ENCODE results near the gene CHAF1A. TPM values are rescaled to one million over a fixed set of nuclear protein-coding genes. Genes with fewer than 3 reads are reported as not detected.
A peak's percentile ranks its signal among the peaks of the same experiment; 100 is the strongest.

CHAF1A gene
- total and polyA plus RNA-seq, 2 donors, result 7.0 to 9.0 TPM

DNA sequence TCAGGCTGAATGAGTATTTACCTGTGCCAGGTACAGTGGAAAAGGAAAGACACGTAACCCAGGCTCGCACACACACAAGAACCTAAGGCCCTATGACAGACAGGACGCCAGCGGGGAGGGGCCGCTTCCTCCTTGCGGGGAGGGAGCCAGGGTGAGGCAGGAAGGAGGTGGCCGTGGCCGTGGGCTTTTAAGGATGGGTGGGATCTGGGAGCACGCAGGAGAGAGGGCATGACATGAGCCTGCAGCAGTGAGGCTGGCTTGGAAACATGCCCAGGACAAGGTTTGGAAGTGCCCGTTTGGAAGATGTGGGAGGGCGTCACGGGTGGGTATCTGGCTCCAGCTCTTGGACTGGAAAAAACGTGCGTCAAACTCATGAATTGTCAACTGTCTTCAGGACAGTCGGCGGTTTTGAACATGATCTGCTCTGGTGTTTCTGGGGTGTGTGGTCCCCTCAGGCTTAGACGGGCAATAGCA, 22.1 kb upstream of the CHAF1A start:
- no peak for DNase-seq (ENCODE audit: extremely low spot score)
- H3K4me1 ChIP-seq (ENCODE audit: insufficient read depth), result no peaks in the 10 kb centered on the region
- peak overlapping the region; percentile 33 for H3K27ac ChIP-seq (ENCODE audit: low read depth)
- H3K4me3 ChIP-seq (ENCODE audit: low read depth, low read length), result no peak overlapping the region
- H3K36me3 ChIP-seq (ENCODE audit: insufficient read depth), result no peaks in the 10 kb centered on the region
- WGBS, result 46% methylated on average over 17 of the region's 17 CpGs

DNA sequence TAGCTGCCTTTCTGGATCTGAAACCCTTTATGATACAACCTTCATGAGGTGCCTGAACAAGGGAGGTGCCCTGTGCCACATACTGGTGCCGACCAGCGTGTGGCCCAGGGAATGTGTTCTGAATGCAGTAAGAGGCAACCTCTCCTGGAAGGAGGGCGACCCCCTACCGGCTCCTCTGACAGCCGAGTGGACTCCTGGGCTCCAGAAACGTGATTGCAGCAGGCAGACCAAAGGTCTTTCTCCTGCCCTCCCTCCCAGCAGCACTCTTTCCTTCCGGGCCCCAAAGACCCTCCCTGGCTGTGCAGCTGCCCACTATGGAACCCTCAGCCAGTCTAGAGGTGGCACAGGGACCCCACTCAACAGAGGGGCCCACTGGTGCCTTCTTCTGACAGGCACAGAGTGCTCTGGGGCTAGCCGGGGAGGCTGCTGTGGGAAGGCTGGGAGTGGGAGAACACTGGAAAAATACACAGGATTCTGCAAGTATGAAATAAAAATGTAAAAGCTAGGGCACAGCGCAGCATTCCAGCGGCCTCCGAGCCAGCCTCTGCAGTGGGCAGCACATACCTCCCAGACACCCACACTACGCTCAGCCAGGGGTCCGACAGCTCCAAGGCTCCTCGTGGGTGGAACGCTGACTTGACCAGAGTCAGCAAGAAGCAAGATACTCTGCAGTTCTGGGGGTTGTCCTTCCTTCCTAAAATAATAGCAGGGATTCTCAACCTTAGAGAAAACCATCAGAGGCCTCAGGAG, 17.0 kb upstream of the CHAF1A start:
- Histone ChIP-seq H3K4me3 (ENCODE audit: low read depth, low read length) (no peak overlapping the region), H3K27ac (ENCODE audit: low read depth) (no peak overlapping the region), H3K4me1 (ENCODE audit: insufficient read depth) (peaks cover 5% of the 10 kb centered on the region), H3K36me3 (ENCODE audit: insufficient read depth) (no peaks in the 10 kb centered on the region)
- 88% methylated on average over 15 of the region's 15 CpGs for WGBS
- DNase-seq (ENCODE audit: extremely low spot score), result no peak

DNA sequence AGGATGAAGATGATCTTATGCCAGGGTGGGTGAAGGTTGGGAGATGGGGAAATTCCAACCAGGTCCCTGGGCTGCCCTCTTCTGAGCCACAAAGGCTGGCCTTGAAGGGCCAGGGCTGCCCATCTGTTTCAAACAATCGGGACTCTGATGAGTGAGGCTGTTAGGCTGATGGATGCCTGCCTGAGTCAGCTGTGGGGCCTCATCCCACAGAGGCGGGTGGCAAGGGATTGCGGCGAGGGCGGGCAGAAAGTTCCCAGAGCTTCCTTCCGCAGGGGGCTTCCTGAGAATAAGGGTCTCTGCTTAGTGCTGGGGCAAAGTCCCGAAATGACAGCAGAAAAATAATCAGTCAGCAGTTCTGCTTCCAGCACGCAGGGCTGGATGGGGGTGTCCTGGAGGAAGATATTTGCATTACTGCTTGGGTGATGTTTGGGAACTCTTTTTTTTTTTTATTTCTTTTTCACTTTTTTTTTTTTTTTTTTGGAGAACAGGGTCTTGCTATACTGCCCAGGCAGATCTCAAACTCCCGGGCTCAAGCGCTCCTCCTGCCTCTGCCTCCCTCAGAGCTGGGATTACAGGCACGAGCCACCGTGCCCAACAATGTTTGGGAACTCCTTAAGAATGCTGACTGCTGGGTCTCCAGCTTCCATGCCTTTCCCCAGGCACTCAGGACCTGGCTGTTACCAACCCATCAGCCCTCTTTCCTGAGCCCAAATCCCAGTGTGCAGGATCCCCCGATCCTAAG, 16.2 kb upstream of the CHAF1A start:
- Histone ChIP-seq H3K36me3 (ENCODE audit: insufficient read depth) (no peaks in the 10 kb centered on the region), H3K4me1 (ENCODE audit: insufficient read depth) (peaks cover 8% of the 10 kb centered on the region), H3K4me3 (ENCODE audit: low read depth, low read length) (no peak overlapping the region), H3K27ac (ENCODE audit: low read depth) (no peak overlapping the region)
- WGBS, result 82% methylated on average over 13 of the region's 13 CpGs
- DNase-seq (ENCODE audit: extremely low spot score), result no peak

DNA sequence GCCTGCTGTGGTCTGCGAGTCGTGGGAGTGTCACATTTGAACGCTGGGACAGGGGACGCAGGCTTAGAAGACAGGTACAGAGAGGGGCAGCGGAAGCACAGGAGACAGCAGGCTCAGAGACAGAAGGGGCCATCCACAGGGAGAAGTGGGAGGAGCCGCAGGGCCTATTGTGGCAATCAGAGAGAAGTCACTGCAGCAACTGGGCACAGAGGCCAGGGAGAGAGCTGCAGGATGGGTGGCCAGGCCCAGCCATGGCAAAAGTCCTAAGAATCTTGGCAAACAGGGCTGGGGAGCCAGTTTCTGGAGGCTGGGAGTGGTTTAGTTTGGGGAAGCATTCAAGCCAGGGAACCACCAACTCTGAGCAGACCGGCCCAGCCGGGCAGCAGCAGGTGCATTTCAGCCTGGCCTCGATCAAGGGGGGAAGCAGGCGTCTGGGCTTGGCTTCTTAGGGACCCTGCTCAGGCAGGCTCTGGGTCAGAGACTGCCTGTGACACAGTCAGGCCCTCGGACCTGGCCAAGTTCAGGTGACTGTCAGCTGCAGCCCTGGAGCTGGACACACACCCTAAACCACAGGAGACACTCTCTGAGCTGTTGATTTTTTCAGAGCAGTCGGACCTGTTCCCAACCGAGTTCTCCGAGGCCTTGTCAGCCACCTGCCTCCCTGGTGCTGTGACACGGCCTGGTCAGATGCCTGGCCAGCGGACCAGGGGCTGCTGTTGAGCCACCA, 13.9 kb upstream of the CHAF1A start:
- WGBS, result 73% methylated on average over 16 of the region's 16 CpGs
- DNase-seq (ENCODE audit: extremely low spot score), result no peak
- Histone ChIP-seq H3K27ac (ENCODE audit: low read depth) (peak overlapping the region; percentile 72), H3K36me3 (ENCODE audit: insufficient read depth) (no peaks in the 10 kb centered on the region), H3K4me1 (ENCODE audit: insufficient read depth) (peaks cover 8% of the 10 kb centered on the region), H3K4me3 (ENCODE audit: low read depth, low read length) (no peak overlapping the region)

DNA sequence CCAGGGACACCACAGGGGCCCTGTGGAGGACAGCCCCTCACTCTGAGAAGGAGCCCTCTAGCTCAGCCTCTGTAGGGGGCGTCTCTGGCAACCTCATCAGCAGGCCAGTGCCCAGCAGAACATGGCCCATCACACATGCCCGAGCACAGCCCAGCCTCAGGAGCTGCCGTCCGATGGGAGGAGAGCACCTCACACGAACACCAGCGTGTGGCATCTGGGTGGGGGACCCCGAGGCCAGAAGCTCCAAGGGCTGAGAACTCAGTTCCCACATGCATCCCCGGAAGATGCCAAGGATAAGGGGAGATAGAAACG, 13.4 kb upstream of the CHAF1A start:
- Histone ChIP-seq H3K4me1 (ENCODE audit: insufficient read depth) (peaks cover 8% of the 10 kb centered on the region), H3K27ac (ENCODE audit: low read depth) (peak overlapping the region; percentile 79), H3K36me3 (ENCODE audit: insufficient read depth) (no peaks in the 10 kb centered on the region), H3K4me3 (ENCODE audit: low read depth, low read length) (no peak overlapping the region)
- WGBS, result 73% methylated on average over 9 of the region's 9 CpGs
- DNase-seq (ENCODE audit: extremely low spot score), result no peak

DNA sequence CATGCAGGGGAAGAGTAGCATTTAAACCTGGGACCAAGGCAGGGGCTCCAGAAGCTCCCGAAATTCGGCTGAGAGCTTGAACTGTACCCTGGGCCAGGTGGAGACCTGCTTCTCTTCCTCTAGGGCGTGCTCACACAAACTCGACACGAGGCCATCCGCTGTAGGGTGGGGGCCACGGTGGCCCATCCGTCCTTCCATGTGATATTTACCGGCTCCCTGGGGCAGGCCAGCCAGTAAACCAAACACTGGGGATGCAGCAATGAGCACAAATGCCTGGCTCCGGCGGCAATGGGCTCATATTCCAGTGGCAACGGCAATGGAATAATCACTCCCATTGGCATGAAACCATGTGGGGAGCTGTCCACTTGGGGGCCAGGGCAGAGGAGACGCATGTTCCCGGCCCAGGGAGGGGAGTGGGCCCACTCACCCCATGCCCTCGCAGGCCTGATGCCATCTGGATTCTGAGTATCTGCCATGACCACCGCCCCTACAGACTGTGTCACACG, 12.9 kb upstream of the CHAF1A start:
- peak overlapping the region; percentile 81 for H3K27ac ChIP-seq (ENCODE audit: low read depth)
- peaks cover 8% of the 10 kb centered on the region for H3K4me1 ChIP-seq (ENCODE audit: insufficient read depth)
- WGBS, result 50% methylated on average over 17 of the region's 17 CpGs
- no peaks in the 10 kb centered on the region for H3K36me3 ChIP-seq (ENCODE audit: insufficient read depth)
- H3K4me3 ChIP-seq (ENCODE audit: low read depth, low read length), result no peak overlapping the region
- no peak for DNase-seq (ENCODE audit: extremely low spot score)

DNA sequence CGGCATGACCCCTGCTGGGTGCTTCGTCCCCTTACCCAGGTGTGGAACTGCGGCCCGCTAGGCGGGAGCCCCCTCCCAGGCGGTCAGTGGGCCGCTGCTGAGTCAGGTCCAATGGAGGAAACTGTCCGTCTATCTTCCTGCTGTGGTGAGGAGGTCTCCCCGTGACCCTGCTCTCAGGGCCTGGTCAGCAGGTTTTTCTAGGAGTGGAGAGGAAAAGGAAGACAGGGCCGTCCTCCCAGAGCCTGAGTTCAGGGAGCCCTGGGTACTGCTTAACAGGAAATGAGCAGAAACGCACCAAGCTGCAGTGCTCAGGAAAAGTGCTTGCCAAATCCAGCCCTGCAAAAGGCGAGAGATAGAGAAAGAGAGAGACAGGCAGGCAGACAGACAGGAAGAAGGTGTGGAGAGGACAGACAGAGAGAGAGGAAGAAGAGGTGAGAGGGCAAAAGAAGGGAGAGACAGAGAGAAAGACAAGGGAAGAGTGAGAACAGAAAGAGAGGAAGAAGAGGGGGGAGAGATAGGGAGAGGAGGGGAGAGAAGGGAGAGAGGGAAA, 12.3 kb upstream of the CHAF1A start:
- peak overlapping the region; percentile 81 for H3K27ac ChIP-seq (ENCODE audit: low read depth)
- no peak overlapping the region for H3K4me3 ChIP-seq (ENCODE audit: low read depth, low read length)

DNA sequence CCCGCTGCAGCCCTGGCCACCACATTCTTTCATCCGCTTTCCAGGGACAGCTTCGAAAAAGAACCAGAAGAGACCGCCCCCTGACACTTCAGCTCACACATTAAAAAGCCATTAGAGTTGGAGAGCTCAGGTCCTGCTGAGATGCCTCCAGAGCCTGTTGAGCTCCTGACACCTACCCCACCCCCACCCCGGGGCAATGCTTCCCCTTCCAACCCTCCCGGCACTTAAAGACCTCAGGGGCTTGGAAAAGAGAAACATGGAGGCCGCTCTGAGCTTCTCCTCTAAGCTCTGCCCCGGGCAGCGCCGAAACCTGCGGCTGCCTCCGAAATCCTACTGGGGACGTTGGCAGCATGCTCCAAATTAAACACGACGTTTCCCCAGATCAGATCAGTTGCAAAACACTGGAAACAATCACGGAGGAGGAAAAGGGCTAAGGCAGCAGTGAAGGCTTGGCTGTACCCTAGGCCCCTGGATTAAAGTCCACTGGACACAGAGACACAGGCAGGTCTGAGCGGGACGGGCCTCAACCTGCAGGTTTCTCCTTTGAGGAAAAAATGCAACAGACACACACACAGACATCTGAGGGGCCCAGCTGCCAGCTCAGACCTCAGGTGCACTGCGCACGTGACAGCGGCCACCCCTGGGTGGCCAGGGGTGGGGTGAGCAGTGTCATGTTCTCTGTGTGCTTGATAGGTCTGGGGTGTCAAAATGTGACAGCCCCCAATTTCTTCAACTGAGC, 11.7 kb upstream of the CHAF1A start:
- 20% methylated on average over 21 of the region's 21 CpGs for WGBS
- peaks cover 4% of the 10 kb centered on the region for H3K36me3 ChIP-seq (ENCODE audit: insufficient read depth)
- DNase-seq (ENCODE audit: extremely low spot score), result no peak
- peaks cover 8% of the 10 kb centered on the region for H3K4me1 ChIP-seq (ENCODE audit: insufficient read depth)
- H3K4me3 ChIP-seq (ENCODE audit: low read depth, low read length), result no peak overlapping the region
- peak overlapping the region; percentile 81 for H3K27ac ChIP-seq (ENCODE audit: low read depth)

More for the DNA sequence above, 12.3 kb upstream of the CHAF1A start:
- 35% methylated on average over 12 of the region's 12 CpGs for WGBS
- Histone ChIP-seq H3K36me3 (ENCODE audit: insufficient read depth) (peaks cover 1% of the 10 kb centered on the region), H3K4me1 (ENCODE audit: insufficient read depth) (peaks cover 8% of the 10 kb centered on the region)
- no peak for DNase-seq (ENCODE audit: extremely low spot score)

DNA sequence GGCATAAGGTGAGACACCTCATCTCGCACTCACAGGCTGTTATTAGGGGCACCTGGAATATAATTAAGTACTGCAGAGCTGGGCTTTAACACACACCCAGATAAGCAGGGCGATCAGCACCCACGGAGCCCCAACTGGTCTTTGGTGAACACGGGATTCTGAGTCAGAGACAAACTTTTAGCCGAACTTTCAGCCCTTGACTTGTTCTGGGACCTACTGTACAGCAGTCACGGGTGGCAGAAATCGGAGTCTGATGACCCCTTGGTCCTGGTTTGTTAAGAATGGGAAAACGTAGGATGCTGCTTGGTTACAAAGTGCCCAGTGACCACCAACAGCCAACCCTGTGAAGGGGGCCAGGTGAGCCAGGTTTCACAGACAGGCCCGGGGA, 11.1 kb upstream of the CHAF1A start:
- Histone ChIP-seq H3K27ac (ENCODE audit: low read depth) (peak overlapping the region; percentile 61), H3K4me3 (ENCODE audit: low read depth, low read length) (no peak overlapping the region), H3K36me3 (ENCODE audit: insufficient read depth) (peaks cover 4% of the 10 kb centered on the region), H3K4me1 (ENCODE audit: insufficient read depth) (peaks cover 8% of the 10 kb centered on the region)
- 57% methylated on average over 9 of the region's 9 CpGs for WGBS
- no peak for DNase-seq (ENCODE audit: extremely low spot score)

DNA sequence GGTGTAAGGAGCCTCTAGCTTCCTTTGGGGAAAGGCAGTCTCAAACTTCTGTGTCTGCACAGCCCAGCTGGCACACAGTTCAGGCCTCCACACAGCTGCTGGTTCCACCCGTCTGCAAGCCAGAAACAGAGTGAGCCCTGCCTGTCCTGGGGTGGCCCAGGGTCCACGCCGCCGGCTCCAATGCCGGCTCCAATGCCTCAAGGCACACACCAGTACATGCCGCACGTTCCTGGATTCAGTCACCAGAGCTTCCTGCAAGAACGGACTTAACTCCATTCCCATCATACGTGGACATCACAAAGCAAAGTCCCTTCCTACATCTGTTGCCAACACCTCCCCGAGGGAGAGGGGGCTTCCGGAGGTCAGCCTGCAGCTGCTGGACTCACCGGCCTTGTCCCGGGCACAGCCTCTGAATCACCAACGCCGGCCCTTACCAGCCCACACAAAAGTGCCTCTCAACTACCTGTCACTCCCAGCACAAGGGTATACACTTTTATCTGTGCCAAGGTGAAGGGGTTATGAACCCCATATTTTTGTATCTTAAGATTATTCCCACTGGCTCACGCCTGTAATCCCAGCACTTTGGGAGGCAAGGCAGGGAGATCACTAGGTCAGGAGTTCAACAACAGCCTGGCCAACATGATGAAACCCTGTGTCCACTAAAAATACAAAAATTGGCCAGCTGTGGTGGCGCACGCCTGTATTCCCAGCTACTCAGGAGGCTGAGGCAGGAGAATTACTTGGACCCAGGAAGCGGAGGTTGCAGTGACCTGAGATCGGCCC, 10.5 kb upstream of the CHAF1A start:
- Histone ChIP-seq H3K4me3 (ENCODE audit: low read depth, low read length) (no peak overlapping the region), H3K4me1 (ENCODE audit: insufficient read depth) (peaks cover 8% of the 10 kb centered on the region), H3K36me3 (ENCODE audit: insufficient read depth) (peaks cover 4% of the 10 kb centered on the region), H3K27ac (ENCODE audit: low read depth) (peak overlapping the region; percentile 61)
- WGBS, result 49% methylated on average over 20 of the region's 20 CpGs
- no peak for DNase-seq (ENCODE audit: extremely low spot score)

DNA sequence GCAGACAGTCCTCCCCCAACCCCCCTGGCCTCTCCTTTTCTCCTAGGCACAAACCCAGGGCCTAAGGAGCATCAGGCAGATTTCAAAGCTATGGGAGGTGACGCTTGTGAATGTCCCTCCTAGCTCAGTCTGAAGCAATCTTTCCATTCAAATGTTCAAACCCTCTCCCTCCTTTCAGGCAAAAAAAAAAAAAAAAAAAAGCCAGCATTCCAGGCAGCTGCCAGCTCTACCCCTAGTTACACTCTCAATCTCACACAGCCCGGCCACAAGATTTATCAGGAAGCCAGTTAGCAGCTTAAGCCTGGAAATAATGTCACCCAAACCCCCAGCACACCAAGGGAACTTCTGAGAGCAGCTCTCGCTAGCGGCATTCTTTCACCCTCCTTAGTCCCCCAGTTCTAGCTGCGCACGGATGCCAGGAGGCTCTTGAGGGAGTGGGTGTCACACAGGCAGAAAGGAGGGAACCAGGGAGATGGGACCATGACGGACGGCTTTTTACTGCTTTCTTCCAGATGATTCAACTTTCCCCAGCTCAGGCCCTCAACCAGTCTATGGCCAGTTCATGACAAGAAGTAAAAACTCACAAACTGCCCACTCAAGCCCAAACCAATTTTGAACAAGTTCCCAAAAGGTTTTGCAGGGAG, 8.4 kb upstream of the CHAF1A start:
- peak overlapping the region; percentile 33 for H3K27ac ChIP-seq (ENCODE audit: low read depth)
- H3K36me3 ChIP-seq (ENCODE audit: insufficient read depth), result peaks cover 4% of the 10 kb centered on the region
- no peak overlapping the region for H3K4me3 ChIP-seq (ENCODE audit: low read depth, low read length)
- peaks cover 8% of the 10 kb centered on the region for H3K4me1 ChIP-seq (ENCODE audit: insufficient read depth)
- no peak for DNase-seq (ENCODE audit: extremely low spot score)
- WGBS, result 34% methylated on average over 8 of the region's 8 CpGs
